GM19240 (cell line): ENCODE results near the gene CEACAM4.
"Not testable (repeated sequence)": the region's sequence is repeated elsewhere in the genome, so short reads cannot be mapped to it uniquely, and the experiment has no call there.

Experiments
- DNase-seq: peaks from one replicate; pipeline ENCODE4 v3.0.0; 2011; ENCODE audit warnings: low spot score; ENCODE audit not compliant: insufficient read length

Gene CEACAM4

GRCh38 chr19:41586064-41586463, 40.8 kb downstream of the CEACAM4 start:
- DNase-seq = no peak

DNA sequence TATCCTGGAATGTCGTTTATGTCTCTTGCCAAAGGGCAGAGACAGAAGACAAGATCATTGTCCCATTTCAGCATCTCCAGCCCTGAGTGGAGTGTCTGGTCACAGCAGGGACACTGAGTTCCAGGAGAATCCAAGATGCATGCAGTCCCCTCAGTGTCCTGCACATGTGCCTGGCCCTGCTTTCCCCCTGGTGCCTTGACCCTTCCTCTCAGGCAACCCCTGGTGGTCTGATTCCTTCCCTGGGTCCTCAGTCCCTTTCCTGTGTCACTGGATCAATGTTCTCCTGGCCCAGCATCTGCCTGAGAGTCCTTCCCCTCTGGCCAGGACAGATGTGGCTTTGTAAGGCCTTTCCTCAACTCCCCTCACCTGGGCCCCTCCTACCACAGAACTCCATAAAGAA, 41.9 kb downstream of the CEACAM4 start:
- no peak for DNase-seq

GRCh38 chr19:41584260-41584810, 42.5 kb downstream of the CEACAM4 start:
- no peak for DNase-seq

- DNase-seq = not testable (repeated sequence)
Measured at GRCh38 chr19:41582577-41583182, 44.2 kb downstream of the CEACAM4 start.

GRCh38 chr19:41581068-41581467, 45.8 kb downstream of the CEACAM4 start:
- DNase-seq = not testable (repeated sequence)

DNA sequence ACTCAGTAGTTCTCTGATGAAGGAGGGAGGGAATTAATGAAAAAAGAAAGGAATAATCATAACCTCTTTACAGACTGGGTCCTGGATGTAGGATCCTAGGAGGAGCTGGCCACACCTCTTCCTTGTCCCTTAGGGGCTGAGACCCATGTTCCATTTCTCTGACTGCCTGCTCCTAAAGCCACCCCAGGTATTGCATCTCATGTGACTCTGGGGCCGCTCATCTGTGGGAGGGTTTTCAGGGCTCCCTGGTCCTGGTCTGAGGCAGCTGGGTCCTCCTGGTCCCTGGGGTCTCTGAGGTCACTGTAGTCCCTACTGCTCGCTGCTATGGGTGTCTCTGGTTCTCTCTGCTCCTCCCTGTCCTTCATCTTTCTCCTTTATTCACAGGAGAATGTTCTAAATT, 48.0 kb downstream of the CEACAM4 start:
- DNase-seq = no peak

DNA sequence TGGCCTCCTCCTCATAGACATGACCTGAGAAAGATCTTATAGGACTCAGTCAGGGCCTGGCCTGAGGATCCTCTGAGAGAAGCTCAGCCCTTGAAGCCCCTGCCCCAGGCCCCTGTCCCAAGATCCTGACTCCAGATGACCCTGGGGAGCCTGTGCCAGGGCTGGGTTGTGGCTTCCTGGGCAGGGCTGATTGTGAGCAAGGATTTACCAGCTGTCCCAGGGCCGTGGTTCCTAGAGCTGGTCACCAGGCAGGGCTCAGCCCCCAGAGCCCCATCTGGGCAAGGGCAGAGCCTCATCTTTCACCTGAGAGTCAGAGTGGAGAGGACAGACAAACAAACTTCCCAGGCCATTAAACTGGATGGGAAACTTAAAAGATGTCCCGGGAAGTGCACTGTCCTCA, 49.0 kb downstream of the CEACAM4 start:
- DNase-seq = no peak

- no peak for DNase-seq
Measured at GRCh38 chr19:41577144-41577830, 49.6 kb downstream of the CEACAM4 start.

DNA sequence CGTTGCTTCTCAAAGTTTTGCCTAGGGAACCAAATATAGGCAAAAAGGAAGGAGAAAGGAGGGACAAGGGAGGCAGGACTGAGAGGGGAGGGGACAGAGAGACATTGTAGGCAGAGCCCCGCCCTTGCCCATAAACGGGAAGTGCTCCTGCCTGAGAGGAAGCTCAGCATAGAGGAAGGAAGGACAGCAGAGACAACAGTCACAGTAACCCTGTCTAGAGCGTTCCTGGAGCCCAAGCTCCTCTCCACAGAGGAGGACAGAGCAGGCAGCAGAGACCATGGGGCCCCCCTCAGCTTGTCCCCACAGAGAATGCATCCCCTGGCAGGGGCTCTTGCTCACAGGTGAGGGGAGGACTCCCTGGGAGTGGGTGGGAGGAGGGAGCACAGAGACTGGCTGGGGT, 50.9 kb downstream of the CEACAM4 start, which contains the start of gene CEACAM21:
Gene CEACAM21 (plus strand): TSS at position 169 of the 400 bp plus-strand sequence. CDS start 109 bp downstream, at position 278.
- peak; percentile 62 for DNase-seq

DNA sequence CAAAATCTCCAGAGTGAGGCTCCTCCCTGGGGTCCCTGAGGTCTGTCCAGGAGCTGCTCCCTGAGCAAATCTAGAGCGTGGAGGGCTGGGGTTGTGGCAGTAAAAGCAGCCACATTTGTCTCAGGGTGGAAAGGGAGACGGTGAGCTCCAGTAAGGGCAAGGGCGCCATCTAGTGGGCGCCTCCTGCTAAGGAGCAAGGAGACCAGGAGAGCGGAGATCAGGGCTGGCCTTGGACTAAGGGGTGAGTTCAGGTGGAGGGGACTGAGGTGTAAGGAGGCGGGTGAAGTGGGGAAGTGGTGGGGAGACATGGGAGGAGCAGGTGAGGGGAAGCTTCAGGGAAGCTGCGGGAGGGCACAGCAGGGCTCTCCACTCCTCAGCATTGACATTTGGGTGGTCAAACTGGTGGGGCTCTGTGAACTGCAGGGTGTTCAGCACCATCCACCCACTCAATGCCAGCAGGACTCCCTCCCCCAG, 56.2 kb downstream of the CEACAM4 start:
- DNase-seq = peak; percentile 59

DNA sequence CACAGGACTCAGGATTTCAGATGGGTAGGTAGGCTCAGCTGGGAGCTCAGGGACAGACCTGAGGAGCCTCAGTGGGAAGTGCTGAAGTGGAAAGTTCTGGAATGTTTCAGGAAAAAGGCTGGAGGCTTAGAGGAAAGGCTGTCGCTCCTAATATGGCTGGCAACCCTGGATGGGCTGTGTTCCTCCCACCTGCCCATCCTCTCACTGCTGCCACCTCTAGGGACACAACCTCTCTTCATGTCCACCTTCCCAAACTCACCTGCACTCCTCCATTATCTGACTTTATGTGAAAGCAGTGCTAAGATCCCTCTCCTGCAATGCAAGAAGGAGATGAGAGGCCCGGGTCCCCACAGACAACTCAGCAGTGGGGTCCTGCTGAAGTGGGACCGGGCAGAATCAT, 56.7 kb downstream of the CEACAM4 start:
- DNase-seq = no peak

- no peak for DNase-seq
Measured at GRCh38 chr19:41569481-41570150, 57.3 kb downstream of the CEACAM4 start.
